ENCODE measurements around the gene KIAA0825. TPM values are rescaled to one million over a fixed set of nuclear protein-coding genes. Genes with fewer than 3 reads are reported as not detected.

Gene KIAA0825
- total RNA-seq, 1 experiment from 2014 or later = 1.9 TPM

- Histone ChIP-seq H3K27me3 (ENCODE audit: insufficient read depth, low read depth) (no peaks in the 10 kb centered on the region), H3K9me2 (ENCODE audit: insufficient read depth) (no peaks in the 10 kb centered on the region), H4K20me1 (ENCODE audit: insufficient read depth) (no peaks in the 10 kb centered on the region), H3K4me2 (no peak overlapping the region), H3F3A (ENCODE audit: insufficient read depth, low read depth) (no peaks in the 10 kb centered on the region), H2AFZ (0 out of 2 replicates have a peak overlapping the region, but pooled peaks have one; percentile 1), H3K36me3 (ENCODE audit: low read depth) (no peaks in the 10 kb centered on the region), H3K4me3 (no peak overlapping the region), H3K79me2 (ENCODE audit: low read depth) (no peaks in the 10 kb centered on the region), H3K9me3 (ENCODE audit: insufficient read depth, low read depth) (no peaks in the 10 kb centered on the region), H3K27ac (no peak overlapping the region), H3K4me1 (replicated peaks; ENCODE audit: insufficient read depth) (no peaks in the 10 kb centered on the region)
- TF ChIP-seq EZH2 (IDR thresholded peaks at IDR 0.05; ENCODE audit: low read depth) = no peak
- TF ChIP-seq CTCF (conservative IDR thresholded peaks at IDR 0.05) = no peak
- no peak for DNase-seq
- no TSS peak for BruUV-seq (replicated peaks)
- ChIA-PET POLR2A (ENCODE audit: unreplicated experiment) (no interaction called here), CTCF (no interaction called here)
- intact Hi-C loops (cut with micrococcal nuclease; ENCODE audit: unreplicated experiment) = no loop called here
Observed at GRCh38 chr5:94467954-94468930, 150.2 kb downstream of the KIAA0825 start.

GRCh38 chr5:94467346-94467953, 151.0 kb downstream of the KIAA0825 start:
- DNase-seq = no peak
- POLR2A ChIA-PET (ENCODE audit: unreplicated experiment) = no interaction called here
- Histone ChIP-seq H3K4me2 (no peak overlapping the region), H2AFZ (no peak overlapping the region), H3K4me1 (replicated peaks; ENCODE audit: insufficient read depth) (no peaks in the 10 kb centered on the region), H3K4me3 (no peak overlapping the region), H3K27ac (no peak overlapping the region), H3K9me2 (ENCODE audit: insufficient read depth) (no peaks in the 10 kb centered on the region), H3K27me3 (ENCODE audit: insufficient read depth, low read depth) (no peaks in the 10 kb centered on the region), H3K79me2 (ENCODE audit: low read depth) (no peaks in the 10 kb centered on the region), H3K36me3 (ENCODE audit: low read depth) (no peaks in the 10 kb centered on the region), H4K20me1 (ENCODE audit: insufficient read depth) (no peaks in the 10 kb centered on the region), H3K9me3 (ENCODE audit: insufficient read depth, low read depth) (no peaks in the 10 kb centered on the region), H3F3A (ENCODE audit: insufficient read depth, low read depth) (no peaks in the 10 kb centered on the region)
- no peak for TF ChIP-seq CTCF (conservative IDR thresholded peaks at IDR 0.05)
- no peak for TF ChIP-seq EZH2 (IDR thresholded peaks at IDR 0.05; ENCODE audit: low read depth)
- CTCF ChIA-PET = no interaction called here
- BruUV-seq (replicated peaks) = no TSS peak
- intact Hi-C loops (cut with micrococcal nuclease; ENCODE audit: unreplicated experiment) = no loop called here

DNA sequence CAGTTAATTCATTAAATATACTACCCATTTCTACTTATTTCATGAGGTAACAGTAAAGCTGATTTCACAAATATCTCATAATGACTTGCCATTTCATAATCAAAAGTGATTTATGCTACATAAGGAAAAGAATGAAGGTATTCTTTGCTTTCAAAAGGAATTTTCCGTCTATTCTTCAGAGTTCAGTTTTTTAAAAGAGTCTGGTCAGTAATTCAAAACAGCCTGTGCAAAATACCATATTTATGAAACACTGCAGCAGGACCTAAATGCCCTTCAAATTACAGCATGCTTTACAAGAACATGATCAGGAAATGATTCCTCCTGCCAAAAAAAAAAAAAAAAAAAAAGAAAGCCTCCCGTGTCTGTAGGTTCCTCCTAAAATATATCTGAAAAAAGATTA, 154.7 kb downstream of the KIAA0825 start:
- no peak for TF ChIP-seq EZH2 (IDR thresholded peaks at IDR 0.05; ENCODE audit: low read depth)
- no peak for TF ChIP-seq CTCF (conservative IDR thresholded peaks at IDR 0.05)
- ChIA-PET CTCF (no interaction called here), POLR2A (ENCODE audit: unreplicated experiment) (no interaction called here)
- Histone ChIP-seq H3F3A (ENCODE audit: insufficient read depth, low read depth) (no peaks in the 10 kb centered on the region), H2AFZ (no peak overlapping the region), H4K20me1 (ENCODE audit: insufficient read depth) (no peaks in the 10 kb centered on the region), H3K79me2 (ENCODE audit: low read depth) (no peaks in the 10 kb centered on the region), H3K36me3 (ENCODE audit: low read depth) (no peaks in the 10 kb centered on the region), H3K9me2 (ENCODE audit: insufficient read depth) (no peaks in the 10 kb centered on the region), H3K4me3 (no peak overlapping the region), H3K27ac (no peak overlapping the region), H3K9me3 (ENCODE audit: insufficient read depth, low read depth) (no peaks in the 10 kb centered on the region), H3K4me1 (replicated peaks; ENCODE audit: insufficient read depth) (no peaks in the 10 kb centered on the region), H3K4me2 (no peak overlapping the region), H3K27me3 (ENCODE audit: insufficient read depth, low read depth) (no peaks in the 10 kb centered on the region)
- BruUV-seq (replicated peaks) = no TSS peak
- DNase-seq = no peak
- intact Hi-C loops (cut with micrococcal nuclease; ENCODE audit: unreplicated experiment) = no loop called here
